Peyer's patch (tissue), 4 donors: ENCODE measurements around the gene ZBTB48. TPM values are rescaled to one million over a fixed set of nuclear protein-coding genes. Genes with fewer than 3 reads are reported as not detected.

Experiments
- DNase-seq, 3 donors: peaks; one replicate each; pipeline ENCODE4 v3.0.0-alpha.2; 2017 to 2019
- H3K27ac ChIP-seq, 4 donors: fragments of 200-600 bp; sonication (generic); one replicate each; pipeline ENCODE4 v1.5.1; 2016 to 2019
- H3K27me3 ChIP-seq, 2 donors: fragments of 200-600 bp; sonication (generic); one replicate each; pipeline ENCODE4 v1.5.1; 2019
- H3K36me3 ChIP-seq, 3 donors: fragments of 200-600 bp; sonication (generic); one replicate each; pipeline ENCODE4 v1.5.1; 2016 to 2019
- H3K4me1 ChIP-seq, 4 donors: fragments of 200-600 bp; sonication (generic); one replicate each; pipeline ENCODE4 v1.5.1; 2016 to 2019
- H3K4me3 ChIP-seq, 4 donors: fragments of 200-600 bp; sonication (generic); 1 replicate in 3 of 4; 2 replicates in 1 of 4; pipeline ENCODE4 v1.5.1; 2016 to 2019; ENCODE audit warnings: mild to moderate bottlenecking in 1 of 4
- H3K9me3 ChIP-seq, 4 donors: fragments of 200-600 bp; sonication (generic); one replicate each; pipeline ENCODE4 v1.5.1; 2016 to 2019; ENCODE audit warnings: mild to moderate bottlenecking in 1 of 4
- POLR2A ChIP-seq, 2 donors: fragments of 450-650 bp; IDR thresholded peaks; one replicate each; pipeline ENCODE4 v1.5.1; 2017; ENCODE audit warnings: antibody characterized with exemption in 2 of 2, mild to moderate bottlenecking in 2 of 2, moderate library complexity in 2 of 2
- total RNA-seq, 4 donors: library from RNA; depleted of rRNA; stranded (reverse); fragments of >200 nt; gene quantifications; one replicate each; pipeline ENCODE4 v1.1.0, GENCODE V29; 2016
- TF ChIP-seq, protein P1 (sequence below), 6 experiments: fragments of 450-650 bp in 4 of 6; fragments of 200-600 bp in 2 of 6; sonication (generic) in 1 of 6; IDR thresholded peaks; one replicate each; pipeline ENCODE4 v1.5.1; 2017 to 2019; ENCODE audit warnings: antibody characterized with exemption in 6 of 6, mild to moderate bottlenecking in 3 of 6, moderate library complexity in 1 of 6

ZBTB48 gene
- total RNA-seq, 4 donors from 2014 or later: 27.0 to 80.9 (median 38.2) TPM

DNA sequence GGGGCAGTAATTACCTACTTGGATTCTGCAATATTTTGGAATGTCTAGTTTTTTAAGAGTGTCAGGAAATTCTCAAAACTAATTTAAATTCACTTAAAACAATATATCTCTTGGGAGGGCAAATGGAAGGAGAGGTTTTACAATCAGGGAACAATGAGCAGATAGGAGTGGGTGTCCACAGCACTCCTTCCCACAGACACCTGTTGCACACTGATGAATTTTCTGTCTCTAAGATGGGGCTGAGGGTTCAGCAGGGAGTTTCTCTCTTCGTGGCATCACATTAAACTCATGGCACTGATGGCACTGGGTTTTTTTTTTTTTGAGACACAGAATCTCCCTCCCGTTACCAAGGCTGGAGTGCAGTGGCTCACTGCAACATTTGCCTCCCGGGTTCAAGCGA is 39.3 kb downstream of the ZBTB48 start:
- peaks cover 0 to 45% (median 0%) of the 10 kb centered on the region in 3 donors for H3K36me3 ChIP-seq

GRCh38 chr1:6621429-6622391 is 41.9 kb downstream of the ZBTB48 start:
- no peak overlapping the region for H3K4me3 ChIP-seq
- H3K36me3 ChIP-seq: peaks cover 0 to 45% (median 0%) of the 10 kb centered on the region in 3 donors
- H3K4me1 ChIP-seq: peaks cover 0 to 13% (median 9%) of the 10 kb centered on the region in 4 donors
- no peaks in the 10 kb centered on the region for H3K27me3 ChIP-seq
- no peaks in the 10 kb centered on the region for H3K9me3 ChIP-seq
- no peak for TF ChIP-seq POLR2A (IDR thresholded peaks at IDR 0.05)
- TF ChIP-seq, protein P1, sequence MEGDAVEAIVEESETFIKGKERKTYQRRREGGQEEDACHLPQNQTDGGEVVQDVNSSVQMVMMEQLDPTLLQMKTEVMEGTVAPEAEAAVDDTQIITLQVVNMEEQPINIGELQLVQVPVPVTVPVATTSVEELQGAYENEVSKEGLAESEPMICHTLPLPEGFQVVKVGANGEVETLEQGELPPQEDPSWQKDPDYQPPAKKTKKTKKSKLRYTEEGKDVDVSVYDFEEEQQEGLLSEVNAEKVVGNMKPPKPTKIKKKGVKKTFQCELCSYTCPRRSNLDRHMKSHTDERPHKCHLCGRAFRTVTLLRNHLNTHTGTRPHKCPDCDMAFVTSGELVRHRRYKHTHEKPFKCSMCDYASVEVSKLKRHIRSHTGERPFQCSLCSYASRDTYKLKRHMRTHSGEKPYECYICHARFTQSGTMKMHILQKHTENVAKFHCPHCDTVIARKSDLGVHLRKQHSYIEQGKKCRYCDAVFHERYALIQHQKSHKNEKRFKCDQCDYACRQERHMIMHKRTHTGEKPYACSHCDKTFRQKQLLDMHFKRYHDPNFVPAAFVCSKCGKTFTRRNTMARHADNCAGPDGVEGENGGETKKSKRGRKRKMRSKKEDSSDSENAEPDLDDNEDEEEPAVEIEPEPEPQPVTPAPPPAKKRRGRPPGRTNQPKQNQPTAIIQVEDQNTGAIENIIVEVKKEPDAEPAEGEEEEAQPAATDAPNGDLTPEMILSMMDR (IDR thresholded peaks at IDR 0.05): no peak
- no peak overlapping the region for H3K27ac ChIP-seq
- DNase-seq: no peak

More for the DNA sequence above, 39.3 kb downstream of the ZBTB48 start:
- no peak for DNase-seq
- no peaks in the 10 kb centered on the region for H3K9me3 ChIP-seq
- TF ChIP-seq POLR2A (IDR thresholded peaks at IDR 0.05): no peak
- TF ChIP-seq, protein P1 (IDR thresholded peaks at IDR 0.05): no peak
- peaks cover 0 to 6% (median 2%) of the 10 kb centered on the region in 4 donors for H3K4me1 ChIP-seq
- H3K27ac ChIP-seq: no peak overlapping the region
- H3K27me3 ChIP-seq: no peaks in the 10 kb centered on the region
- no peak overlapping the region for H3K4me3 ChIP-seq

GRCh38 chr1:6622396-6623152 is 42.8 kb downstream of the ZBTB48 start:
- no peak overlapping the region for H3K4me3 ChIP-seq
- no peaks in the 10 kb centered on the region for H3K27me3 ChIP-seq
- no peak overlapping the region for H3K27ac ChIP-seq
- peaks cover 0 to 48% (median 0%) of the 10 kb centered on the region in 3 donors for H3K36me3 ChIP-seq
- no peak for TF ChIP-seq POLR2A (IDR thresholded peaks at IDR 0.05)
- TF ChIP-seq, protein P1 (IDR thresholded peaks at IDR 0.05): no peak
- H3K9me3 ChIP-seq: no peaks in the 10 kb centered on the region
- H3K4me1 ChIP-seq: peaks cover 0 to 20% (median 9%) of the 10 kb centered on the region in 4 donors
- no peak for DNase-seq

DNA sequence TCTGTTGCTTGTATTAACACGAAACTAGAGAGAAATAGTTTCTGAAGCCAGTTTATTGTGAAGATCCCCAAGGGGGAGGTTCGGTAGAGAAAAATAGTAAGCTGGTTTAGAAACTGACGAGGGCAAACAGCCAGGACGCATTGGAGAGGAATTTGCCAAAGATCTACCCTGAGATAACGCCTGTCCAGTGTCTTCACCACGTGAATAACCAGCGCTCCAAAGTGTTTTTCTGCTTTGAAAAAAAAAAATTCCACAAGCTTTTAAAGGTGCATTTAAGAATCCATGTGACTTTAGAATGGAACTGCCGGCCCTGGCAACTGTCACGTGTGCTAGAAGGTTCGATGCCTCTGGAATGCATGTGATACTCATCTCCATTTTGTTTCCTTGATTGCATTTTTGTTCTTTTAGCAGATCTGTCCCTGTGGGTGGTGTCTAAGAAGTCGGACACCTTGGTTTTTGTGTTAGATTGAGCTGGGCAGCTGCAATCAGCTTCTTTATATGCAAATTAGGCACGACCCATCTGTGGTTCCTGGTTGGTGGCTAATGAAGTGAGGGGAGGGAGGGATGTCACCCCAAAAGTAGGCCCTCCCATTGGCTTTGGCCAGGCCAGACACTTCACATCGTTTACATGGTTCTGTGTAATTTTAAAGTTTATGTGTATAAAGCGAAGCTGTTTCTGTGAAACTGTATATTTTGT is 43.6 kb downstream of the ZBTB48 start:
- Histone ChIP-seq H3K36me3 (peaks cover 0 to 48% (median 0%) of the 10 kb centered on the region in 3 donors), H3K27me3 (no peaks in the 10 kb centered on the region), H3K4me3 (no peak overlapping the region), H3K9me3 (no peaks in the 10 kb centered on the region), H3K27ac (no peak overlapping the region), H3K4me1 (peaks cover 0 to 20% (median 9%) of the 10 kb centered on the region in 4 donors)
- DNase-seq: no peak
- TF ChIP-seq, protein P1 (IDR thresholded peaks at IDR 0.05): no peak
- TF ChIP-seq POLR2A (IDR thresholded peaks at IDR 0.05): no peak
